Panc1 (cell line): Measurements from ENCODE around the gene DENND6A. TPM values are rescaled to one million over a fixed set of nuclear protein-coding genes. Genes with fewer than 3 reads are reported as not detected.

Experiments used
- total RNA-seq: library from RNA; stranded (reverse); gene quantifications from one replicate; pipeline ENCODE4 v1.2.1, GENCODE V29; 2021; ENCODE audit not compliant: unreplicated experiment

Gene DENND6A
- total RNA-seq, 1 experiment from 2014 or later: 18.1 TPM

Other genes with a start within 250 kb of the DENND6A start
- gene DNAH12, start 148.7 kb downstream of the DENND6A start, total RNA-seq: 0.21 TPM
- 22.8 TPM for gene PDE12, start 136.8 kb downstream of the DENND6A start, total RNA-seq
- 126 TPM for gene ARF4, start 95.7 kb downstream of the DENND6A start, total RNA-seq
- 49.2 TPM for gene SLMAP, start 63.2 kb upstream of the DENND6A start, total RNA-seq